Erythroblast (primary cell): Measurements from ENCODE around the gene CREB5.
"Not testable (repeated sequence)": the region's sequence is repeated elsewhere in the genome, so short reads cannot be mapped to it uniquely, and the experiment has no call there.

ENCODE experiments used
- GATA1 ChIP-seq: IDR thresholded peaks from 2 replicates; pipeline ENCODE4 v1.6.1; 2011; ENCODE audit warnings: low read depth, mild to moderate bottlenecking, control low read depth, low read length, moderate library complexity
- POLR2A ChIP-seq: IDR thresholded peaks from 2 replicates; pipeline ENCODE4 v1.6.1; 2011; ENCODE audit warnings: mild to moderate bottlenecking, low read length

GRCh38 chr7:28551766-28552165 is 139.4 kb downstream of the CREB5 start:
- not testable (repeated sequence) for TF ChIP-seq POLR2A, GATA1
